Measurements from ENCODE around the gene REN. TPM values are rescaled to one million over a fixed set of nuclear protein-coding genes. Genes with fewer than 3 reads are reported as not detected.

The REN gene
- total and polyA plus RNA-seq, 2 of the 8 experiments (the other 6 are each of a cell fraction or from before 2014, with no cell fraction given), result 0.05 TPM; not detected in 1

DNA sequence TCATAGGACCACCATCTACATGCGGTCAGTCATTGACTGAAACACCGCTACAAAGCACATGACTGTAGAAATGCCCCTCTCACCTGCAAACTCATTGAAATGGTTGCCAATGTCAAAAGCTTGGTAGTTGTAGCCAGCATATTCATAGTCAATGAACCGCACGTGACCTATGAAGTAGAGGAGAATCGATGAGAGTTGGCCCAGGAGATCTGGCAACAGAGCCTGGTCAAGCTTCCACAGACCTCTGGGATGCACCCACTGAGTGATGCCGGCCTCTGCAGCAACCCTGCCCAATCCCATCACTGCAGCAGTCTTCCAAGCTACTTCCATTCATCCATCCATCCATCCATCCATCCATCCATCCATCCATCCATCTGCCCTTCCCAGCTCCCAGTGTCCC lies 26.2 kb downstream of the REN start (continued):
- TF ChIP-seq, protein P1, sequence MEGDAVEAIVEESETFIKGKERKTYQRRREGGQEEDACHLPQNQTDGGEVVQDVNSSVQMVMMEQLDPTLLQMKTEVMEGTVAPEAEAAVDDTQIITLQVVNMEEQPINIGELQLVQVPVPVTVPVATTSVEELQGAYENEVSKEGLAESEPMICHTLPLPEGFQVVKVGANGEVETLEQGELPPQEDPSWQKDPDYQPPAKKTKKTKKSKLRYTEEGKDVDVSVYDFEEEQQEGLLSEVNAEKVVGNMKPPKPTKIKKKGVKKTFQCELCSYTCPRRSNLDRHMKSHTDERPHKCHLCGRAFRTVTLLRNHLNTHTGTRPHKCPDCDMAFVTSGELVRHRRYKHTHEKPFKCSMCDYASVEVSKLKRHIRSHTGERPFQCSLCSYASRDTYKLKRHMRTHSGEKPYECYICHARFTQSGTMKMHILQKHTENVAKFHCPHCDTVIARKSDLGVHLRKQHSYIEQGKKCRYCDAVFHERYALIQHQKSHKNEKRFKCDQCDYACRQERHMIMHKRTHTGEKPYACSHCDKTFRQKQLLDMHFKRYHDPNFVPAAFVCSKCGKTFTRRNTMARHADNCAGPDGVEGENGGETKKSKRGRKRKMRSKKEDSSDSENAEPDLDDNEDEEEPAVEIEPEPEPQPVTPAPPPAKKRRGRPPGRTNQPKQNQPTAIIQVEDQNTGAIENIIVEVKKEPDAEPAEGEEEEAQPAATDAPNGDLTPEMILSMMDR (IDR thresholded peaks at IDR 0.05; ENCODE audit: control extremely low read depth in 1 of 3, insufficient read depth in 1 of 3, low read depth in 1 of 3, low read length in 3 of 3), result no peak
- TF ChIP-seq SIRT6 (IDR thresholded peaks at IDR 0.05; ENCODE audit: low read length), result no peak
- TF ChIP-seq CTBP2 (IDR thresholded peaks at IDR 0.05; ENCODE audit: borderline replicate concordance, insufficient read depth, insufficient read length, low read length), result no peak
